ENCODE data around the gene SUN1.
"Not testable (repeated sequence)": the region's sequence is repeated elsewhere in the genome, so short reads cannot be mapped to it uniquely, and the experiment has no call there.

SUN1 gene

GRCh38 chr7:923108-924041, 91.1 kb downstream of the SUN1 start:
- Mint-ChIP-seq H3K4me3 (peak overlapping the region; percentile 89), H3K36me3 (ENCODE audit: low read depth) (peaks cover 5% of the 10 kb centered on the region), H3K4me1 (ENCODE audit: low read depth) (peaks cover 25% of the 10 kb centered on the region), H3K9me3 (no peaks in the 10 kb centered on the region), H3K27me3 (ENCODE audit: low read depth) (no peaks in the 10 kb centered on the region), H3K27ac (peak overlapping the region; percentile 94)
- peak; percentile 93 for DNase-seq (ENCODE audit: low spot score)

- not testable (repeated sequence) for DNase-seq (ENCODE audit: low spot score); H3K27me3 Mint-ChIP-seq (ENCODE audit: low read depth); H3K9me3 Mint-ChIP-seq; H3K27ac Mint-ChIP-seq; H3K4me3 Mint-ChIP-seq; H3K36me3 Mint-ChIP-seq (ENCODE audit: low read depth)
- H3K4me1 Mint-ChIP-seq (ENCODE audit: low read depth) = peaks cover 29% of the 10 kb centered on the region
Observed at GRCh38 chr7:924042-924441, 91.8 kb downstream of the SUN1 start.

All from T-helper 2 cell treated with Interferon-gamma antibody and Interleukin-4, amounts not matched to agents 5 μg/mL and 100 μg/mL, for 36 hours (primary cell).